ENCODE data around the gene NR2E3.
"Not testable (repeated sequence)": the region's sequence is repeated elsewhere in the genome, so short reads cannot be mapped to it uniquely, and the experiment has no call there.

NR2E3 gene

GRCh38 chr15:71815301-71815700, 4.9 kb downstream of the NR2E3 start:
- no peak for DNase-seq (ENCODE audit: low read depth in 3 of 3)

DNA sequence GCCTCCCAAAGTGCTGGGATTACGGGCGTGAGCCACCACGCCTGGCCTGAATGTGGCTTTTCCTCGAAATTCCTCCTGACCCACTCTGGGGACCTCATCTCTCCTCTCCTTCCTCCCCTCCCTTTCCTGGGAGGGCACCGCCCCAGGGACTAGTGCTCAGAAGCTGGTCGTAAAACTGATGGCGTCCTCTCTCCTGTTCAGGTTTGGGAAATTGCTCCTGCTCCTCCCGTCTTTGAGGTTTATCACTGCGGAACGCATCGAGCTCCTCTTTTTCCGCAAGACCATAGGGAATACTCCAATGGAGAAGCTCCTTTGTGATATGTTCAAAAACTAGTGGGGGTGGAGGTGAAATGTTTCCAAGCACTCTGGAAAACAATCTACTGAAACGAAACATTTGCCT, 7.0 kb downstream of the NR2E3 start:
- DNase-seq (ENCODE audit: low read depth in 3 of 3): no peak

GRCh38 chr15:71820127-71820526, 9.8 kb downstream of the NR2E3 start:
- DNase-seq (ENCODE audit: low read depth in 3 of 3): no peak

DNA sequence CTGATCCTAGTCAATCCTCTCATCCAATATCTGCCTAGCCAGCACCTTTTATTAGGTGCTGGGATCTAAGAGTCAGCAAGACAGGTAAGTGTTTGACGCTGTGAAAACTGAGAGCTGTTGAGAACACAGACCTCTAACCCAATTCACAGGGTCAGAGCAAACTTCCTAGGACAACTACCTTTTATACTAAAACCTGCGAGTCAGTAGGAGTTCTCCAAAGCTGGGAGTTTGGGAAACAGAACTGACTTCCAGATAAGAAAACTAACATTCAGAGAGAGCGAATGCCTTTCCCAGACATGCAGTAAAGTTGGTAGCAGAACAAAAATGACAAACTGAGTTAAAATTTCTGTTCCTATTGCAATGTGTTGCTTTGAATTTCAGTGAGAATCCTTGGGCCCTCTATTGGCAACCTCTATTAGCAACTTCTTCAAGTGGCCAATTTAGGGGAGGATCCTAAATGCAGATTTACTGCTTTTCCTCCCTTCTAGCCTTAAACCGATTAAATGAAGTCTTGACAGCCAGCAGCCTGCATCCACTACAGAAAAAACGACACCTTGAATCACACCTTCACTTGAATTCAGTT, 11.3 kb downstream of the NR2E3 start:
- DNase-seq (ENCODE audit: low read depth in 3 of 3): no peak

DNA sequence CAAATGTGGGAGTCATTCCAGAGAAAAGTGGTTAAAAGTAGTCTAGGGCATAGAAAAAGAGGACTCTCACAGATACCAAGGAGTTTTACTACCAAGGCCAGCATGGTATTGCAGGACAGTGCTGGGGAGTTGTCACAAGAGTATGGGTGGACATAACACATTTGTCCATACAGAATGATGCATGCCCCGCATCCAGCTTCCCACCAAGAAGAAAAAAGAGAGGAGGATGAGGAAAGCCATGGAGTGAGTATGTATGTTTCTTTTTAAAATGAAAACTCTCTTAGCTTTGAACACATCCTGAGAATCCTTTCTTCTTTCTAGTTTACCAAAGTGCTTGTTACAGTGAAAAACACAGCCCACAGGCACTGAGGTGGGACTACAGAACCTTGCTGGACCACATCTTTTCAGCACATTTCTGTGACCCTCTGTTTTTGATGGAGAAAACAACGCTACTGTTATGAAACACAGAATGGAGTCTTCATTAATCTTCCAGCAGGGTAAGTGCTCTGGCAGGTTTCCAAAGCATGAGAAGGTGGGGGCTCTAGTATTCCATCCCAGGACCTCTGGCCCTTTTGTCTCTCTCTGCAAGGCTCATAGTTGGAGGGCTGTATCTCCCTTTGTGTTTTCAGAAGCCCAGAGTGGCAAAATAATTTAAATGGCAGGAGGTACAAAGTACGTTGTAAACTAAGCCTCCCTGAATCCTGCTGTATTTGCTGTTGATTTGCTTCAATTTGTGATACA, 12.7 kb downstream of the NR2E3 start:
- DNase-seq (ENCODE audit: low read depth in 3 of 3): no peak

DNA sequence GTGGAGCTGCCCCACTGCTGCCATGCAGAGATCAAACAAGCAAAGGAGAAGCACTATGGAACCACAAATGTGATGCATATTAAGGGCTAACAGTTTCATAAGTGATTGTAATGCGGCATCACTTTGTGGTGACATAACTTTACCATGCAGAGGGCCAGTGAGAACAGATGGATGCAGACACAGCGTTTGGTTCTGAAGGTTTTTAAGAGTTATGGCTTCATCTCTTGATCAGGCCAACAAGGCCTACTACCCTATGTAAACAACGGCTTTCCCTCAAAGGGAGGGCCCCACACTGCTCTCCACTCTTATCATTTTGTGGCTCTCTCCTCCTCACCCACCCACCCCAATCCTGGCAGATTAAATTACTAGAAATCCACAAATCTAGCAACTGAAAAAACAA, 13.4 kb downstream of the NR2E3 start:
- DNase-seq (ENCODE audit: low read depth in 3 of 3): no peak

GRCh38 chr15:71825021-71825730, 14.8 kb downstream of the NR2E3 start:
- no peak for DNase-seq (ENCODE audit: low read depth in 3 of 3)

DNA sequence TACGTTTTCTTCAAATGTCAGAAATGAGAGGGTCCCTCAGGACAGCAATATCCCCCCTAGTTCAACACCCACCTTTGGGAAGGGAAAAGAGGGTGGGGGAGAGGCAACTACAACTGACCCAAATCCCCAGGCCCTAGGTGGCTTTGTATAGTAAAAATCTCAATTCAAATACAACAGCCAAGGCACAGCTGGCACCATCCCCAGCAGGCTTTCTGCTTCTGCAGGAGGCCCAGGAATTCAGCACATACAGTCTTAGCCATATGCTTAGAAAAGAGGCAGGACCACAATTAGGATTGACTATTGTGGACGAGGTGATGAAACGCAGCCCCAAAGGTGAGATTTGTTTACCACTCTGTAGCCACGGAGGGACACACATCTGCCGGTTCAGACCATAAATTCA, 15.8 kb downstream of the NR2E3 start:
- DNase-seq (ENCODE audit: low read depth in 3 of 3): no peak

GRCh38 chr15:71830981-71831380, 20.6 kb downstream of the NR2E3 start:
- no peak for DNase-seq (ENCODE audit: low read depth in 3 of 3)

GRCh38 chr15:71841563-71841962, 31.2 kb downstream of the NR2E3 start:
- no peak for DNase-seq (ENCODE audit: low read depth in 3 of 3)

- no peak for DNase-seq (ENCODE audit: low read depth in 3 of 3)
Measured at GRCh38 chr15:71844916-71845315, 34.6 kb downstream of the NR2E3 start.

DNA sequence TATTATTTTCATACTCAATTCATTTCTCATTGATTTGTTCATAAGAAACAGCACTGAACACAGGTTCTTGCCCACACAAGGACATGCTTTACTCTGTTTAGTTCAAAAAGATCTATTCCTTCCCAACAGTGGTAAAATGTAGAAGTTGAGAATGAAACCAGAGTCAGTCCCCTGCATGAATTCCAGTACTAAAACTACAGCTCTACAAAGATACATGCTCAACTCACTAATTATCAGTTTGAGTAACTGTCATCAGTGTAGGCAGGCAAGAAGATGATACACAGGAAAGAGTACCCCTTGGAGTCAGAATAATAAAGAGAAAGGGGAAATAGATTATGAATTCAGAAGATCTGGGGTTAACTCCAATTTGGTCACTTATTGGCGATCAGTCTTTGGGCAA, 43.2 kb downstream of the NR2E3 start:
- DNase-seq (ENCODE audit: low read depth in 3 of 3): no peak

DNA sequence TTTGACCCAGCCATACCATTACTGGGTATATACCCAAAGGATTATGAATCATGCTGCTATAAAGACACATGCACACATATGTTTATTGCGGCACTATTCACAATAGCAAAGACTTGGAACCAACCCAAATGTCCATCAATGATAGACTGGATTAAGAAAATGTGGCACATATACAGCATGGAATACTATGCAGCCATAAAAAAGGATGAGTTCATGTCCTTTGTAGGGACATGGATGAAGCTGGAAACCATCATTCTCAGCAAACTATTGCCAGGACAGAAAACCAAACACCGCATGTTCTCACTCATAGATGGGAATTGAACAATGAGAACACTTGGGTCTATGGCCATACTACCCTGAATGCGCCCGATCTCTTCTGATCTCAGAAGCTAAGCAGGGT, 47.9 kb downstream of the NR2E3 start:
- DNase-seq (ENCODE audit: low read depth in 3 of 3): not testable (repeated sequence)
